GM19099 (cell line): ENCODE measurements around the gene CHPT1.

ENCODE experiments used
- POLR2A ChIP-seq: IDR thresholded peaks from 3 replicates; pipeline ENCODE4 v1.6.1; 2011; ENCODE audit warnings: low read depth; ENCODE audit not compliant: insufficient read length; ENCODE audit errors: extremely low read depth

CHPT1 gene

DNA sequence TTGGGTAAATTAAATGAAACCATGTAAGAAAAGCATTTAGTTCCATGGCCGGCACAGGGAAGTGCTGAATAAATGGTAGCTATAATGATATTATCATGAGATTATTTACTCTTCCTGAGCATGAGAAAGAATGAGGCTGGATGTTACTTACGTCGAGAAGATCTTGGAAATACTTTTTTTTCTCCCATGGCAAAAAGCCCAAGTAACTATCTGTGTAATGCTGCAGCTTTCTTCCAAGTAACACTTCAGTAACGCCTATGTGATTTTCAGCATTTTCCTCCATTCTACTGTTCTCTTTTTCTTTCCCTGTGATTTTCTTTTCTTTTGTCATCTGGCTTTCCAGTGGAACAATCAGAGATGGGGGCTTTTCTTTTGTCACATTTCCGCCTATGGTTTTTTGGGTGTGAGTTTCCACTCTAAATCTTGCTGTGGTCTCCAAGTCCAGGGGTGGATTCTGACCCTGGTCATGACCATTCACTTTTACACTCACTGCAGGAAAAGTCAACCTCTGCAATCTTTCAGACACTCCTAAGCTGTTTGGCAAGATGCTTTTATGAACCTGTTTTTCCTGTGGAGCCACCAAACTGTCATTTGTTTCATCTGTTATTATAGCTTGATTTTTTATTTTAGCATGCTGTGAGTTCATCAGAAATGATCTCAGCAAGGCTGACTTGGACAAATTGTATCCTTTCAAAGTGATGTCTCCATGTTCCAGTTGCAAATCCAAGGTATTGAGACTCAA, 66.8 kb downstream of the CHPT1 start:
- no peak for TF ChIP-seq POLR2A

GRCh38 chr12:101767537-101767936, 70.1 kb downstream of the CHPT1 start:
- no peak for TF ChIP-seq POLR2A

DNA sequence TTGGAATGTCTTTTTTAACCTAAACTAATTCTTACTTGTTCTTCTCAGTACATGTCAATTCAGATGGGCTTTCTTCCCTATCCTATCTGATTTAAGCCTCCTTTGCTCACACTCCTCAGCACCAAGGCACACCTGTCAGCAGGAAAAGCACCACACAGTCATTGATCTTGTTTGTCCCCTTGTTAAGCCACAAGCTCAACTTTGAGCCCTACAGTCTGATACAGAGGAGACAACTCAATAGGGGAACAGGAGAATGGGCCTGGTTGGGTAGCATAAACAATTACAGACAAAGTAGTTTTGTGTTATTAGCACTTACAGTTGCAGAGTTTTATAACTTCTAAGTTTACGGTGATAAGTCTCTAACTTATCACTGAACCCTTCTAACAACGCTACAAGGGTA, 71.3 kb downstream of the CHPT1 start:
- no peak for TF ChIP-seq POLR2A

DNA sequence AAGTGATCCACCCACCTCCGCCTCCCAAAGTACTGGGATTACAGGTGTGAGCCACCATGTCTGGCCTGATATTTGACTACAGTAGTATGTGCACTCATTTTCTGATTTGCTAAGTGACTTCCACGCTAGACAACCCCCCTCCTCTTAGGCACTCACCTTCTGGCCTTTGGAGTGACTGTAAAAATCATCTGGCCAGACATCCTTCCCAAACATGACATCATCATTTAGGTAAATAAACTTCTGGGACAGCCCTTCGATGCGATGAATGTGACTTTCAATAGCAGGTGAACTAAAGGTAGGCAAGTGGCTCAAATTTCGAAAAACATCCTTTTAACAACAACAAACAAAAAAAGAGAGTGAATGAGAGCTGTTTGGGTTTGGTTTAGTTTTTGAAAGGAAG, 72.4 kb downstream of the CHPT1 start:
- no peak for TF ChIP-seq POLR2A

GRCh38 chr12:101772012-101772775, 74.8 kb downstream of the CHPT1 start:
- TF ChIP-seq POLR2A = no peak

- no peak for TF ChIP-seq POLR2A
These were observed 76.3 kb downstream of the CHPT1 start for GRCh38 chr12:101773650-101774162.

GRCh38 chr12:101775816-101776215, 78.4 kb downstream of the CHPT1 start:
- TF ChIP-seq POLR2A = no peak

DNA sequence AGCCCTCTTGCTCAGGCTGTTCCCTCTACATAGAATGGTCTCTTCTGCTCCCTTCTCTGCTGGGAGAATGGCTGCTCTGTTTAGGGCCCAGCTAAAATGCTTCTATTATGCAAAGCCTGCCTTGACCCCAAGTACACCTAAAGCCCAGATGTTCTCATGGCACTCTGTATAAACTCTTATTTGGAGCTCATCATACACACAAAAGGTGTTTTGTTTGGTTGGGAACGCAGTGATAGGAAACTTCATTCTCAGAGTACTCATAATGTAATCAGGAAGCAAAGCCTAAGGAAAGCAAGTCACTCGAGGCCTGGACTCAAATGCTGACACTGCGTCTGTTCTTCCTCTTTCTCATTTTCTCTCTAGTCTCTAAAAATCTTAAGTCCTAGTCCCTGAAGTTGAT, 80.0 kb downstream of the CHPT1 start:
- no peak for TF ChIP-seq POLR2A

- no peak for TF ChIP-seq POLR2A
These were observed 80.5 kb downstream of the CHPT1 start for GRCh38 chr12:101777978-101778377.
